HG03045 (cell line): Measurements from ENCODE around the gene L3MBTL3.

Source experiments
- ATAC-seq: cut with Tn5 transposase; IDR thresholded peaks from one replicate; pipeline ENCODE4 v1.9.1; 2021; ENCODE audit warnings: mild to moderate bottlenecking, moderate library complexity; ENCODE audit not compliant: unreplicated experiment

The L3MBTL3 gene

DNA sequence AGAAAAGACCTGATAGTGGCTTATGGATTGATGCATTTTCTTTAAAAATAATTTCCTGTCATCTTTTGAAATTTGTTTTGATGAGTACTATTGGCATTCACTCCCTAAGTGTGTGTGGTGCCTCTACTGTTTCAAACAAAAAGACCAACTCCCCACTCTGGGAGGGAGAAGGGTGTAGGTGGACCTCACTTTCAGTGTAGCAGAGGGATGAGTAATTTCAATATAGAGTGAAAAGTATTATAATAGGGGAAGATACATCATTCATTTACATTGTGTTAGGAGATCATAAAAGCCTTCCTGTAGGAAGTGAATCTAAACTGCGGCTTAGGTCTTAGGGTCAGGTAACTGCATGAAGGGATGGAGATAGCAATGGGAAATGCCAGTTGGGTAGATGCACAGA lies 158.0 kb downstream of the L3MBTL3 start:
- ATAC-seq = no peak

DNA sequence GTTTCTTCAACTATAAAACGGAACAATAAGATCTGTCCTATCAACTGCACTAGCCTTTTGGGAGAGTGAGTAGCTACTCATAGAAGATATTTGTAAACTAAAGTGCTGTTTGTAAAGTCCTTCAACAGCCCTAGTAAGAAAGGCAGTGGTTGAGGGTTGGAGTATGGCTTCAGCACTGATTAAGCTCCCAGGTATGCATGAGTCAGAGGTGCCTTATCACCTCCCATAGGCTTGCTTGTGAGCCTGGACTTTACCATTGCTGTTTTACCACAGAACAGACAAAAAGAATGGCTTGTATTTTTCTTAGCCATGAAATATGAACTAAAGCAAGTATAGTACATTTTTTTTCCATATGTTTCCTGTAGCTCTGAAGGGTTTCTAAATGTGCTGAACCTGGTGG lies 160.3 kb downstream of the L3MBTL3 start:
- no peak for ATAC-seq

DNA sequence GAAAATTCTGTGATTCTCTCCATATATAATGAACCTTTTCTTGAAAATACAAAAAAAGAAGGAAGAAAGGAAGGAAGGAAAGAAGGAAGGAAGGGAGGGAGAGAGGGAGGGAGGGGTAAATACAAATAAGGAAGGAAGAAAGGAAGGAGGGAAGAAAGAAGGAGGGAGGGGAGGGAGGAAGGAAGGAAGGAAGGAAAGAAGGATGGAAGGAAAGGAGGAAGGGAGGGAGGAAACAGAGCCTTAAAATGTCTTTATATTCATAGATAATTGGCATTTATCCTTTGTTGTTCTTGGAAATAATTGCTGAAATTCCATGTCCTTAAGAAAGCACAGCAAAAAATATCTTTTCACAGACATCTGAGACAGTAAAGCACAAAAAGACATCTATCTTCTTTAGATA lies 164.1 kb downstream of the L3MBTL3 start:
- ATAC-seq = no peak

DNA sequence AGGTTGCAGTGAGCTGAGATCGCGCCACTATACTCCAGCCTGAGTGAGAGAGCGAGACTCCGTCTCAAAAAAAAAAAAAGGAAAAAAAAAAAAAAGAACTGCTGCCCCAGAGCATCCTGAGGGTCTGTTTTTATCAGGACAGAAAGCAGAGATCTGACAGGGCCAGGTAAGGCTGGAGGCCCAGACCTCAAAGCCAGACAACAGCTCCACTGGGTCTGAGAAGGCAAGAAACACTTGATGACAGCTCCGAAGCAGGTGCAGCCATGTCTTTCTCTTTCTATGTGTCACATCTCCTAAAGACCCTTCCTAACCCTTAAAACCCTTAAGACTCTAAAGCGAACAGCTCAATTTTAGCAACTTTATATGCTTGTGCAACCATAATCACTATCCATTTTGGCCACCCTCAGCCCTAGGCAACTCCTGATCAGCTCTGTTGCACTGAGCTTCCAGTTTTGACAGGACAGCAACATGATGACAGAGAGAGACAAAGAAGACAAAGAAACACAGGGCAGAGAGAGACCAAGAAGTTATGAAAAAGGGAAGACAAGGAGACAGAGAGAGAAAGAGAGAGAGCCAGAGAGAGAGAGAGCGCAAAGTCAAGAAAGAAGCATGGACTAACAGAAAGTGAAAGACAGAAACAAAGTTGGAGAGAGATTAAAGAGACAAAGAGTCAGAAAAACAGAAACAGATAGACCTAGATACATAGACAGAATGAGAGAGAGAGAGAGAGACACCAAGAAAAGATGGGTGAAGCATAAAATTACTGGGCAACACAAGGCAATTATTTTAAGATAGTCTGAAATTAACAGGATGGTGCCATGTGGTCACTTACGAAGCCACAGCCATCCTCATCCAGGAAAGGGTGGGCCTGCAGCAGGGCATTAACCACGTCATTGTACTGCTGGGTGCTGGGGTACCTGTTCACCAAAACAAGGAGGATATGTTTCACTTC lies 165.2 kb downstream of the L3MBTL3 start:
- no peak for ATAC-seq

DNA sequence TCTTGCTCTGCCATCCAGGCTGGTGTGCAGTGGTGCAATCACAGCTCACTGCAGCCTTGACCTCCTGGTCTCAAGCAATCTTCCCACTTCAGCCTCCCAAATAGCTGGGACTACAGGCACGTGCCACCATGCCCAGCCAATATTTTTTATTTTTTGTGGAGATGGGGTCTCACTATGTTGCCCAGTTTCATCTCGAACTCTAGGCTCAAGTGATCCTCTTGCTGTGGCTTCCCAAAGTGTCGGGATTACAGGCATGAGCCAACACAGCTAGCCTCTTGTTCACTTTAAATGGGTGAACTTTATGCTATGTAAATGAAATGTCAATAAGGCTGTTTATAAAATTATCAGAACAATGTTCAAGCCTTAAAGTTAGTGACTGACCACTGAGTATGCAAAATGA lies 167.3 kb downstream of the L3MBTL3 start:
- ATAC-seq = no peak

GRCh38 chr6:130187335-130188206 lies 169.2 kb downstream of the L3MBTL3 start:
- ATAC-seq = no peak

- ATAC-seq = no peak
These were observed 170.0 kb downstream of the L3MBTL3 start for GRCh38 chr6:130188207-130188899.

GRCh38 chr6:130189531-130190397 lies 171.4 kb downstream of the L3MBTL3 start:
- ATAC-seq = no peak
